ENCODE measurements around the gene SLC7A1.

SLC7A1 gene

GRCh38 chr13:29537736-29538651 is 57.5 kb downstream of the SLC7A1 start:
- H3K9me3 ChIP-seq (replicated peaks in 1 of 2; ENCODE audit: control insufficient read depth in 2 of 2, insufficient read depth in 1 of 2, low read depth in 1 of 2, low read length in 2 of 2): peaks cover 0 to under 1% of the 10 kb centered on the region in 2 donors
- H2BK120ac ChIP-seq (ENCODE audit: low read depth, low read length): no peak overlapping the region
- no peak overlapping the region for H3K23ac ChIP-seq (ENCODE audit: low read depth, low read length, poor library complexity)
- H3K79me1 ChIP-seq (ENCODE audit: low read depth, low read length): peaks cover 5% of the 10 kb centered on the region
- H2BK15ac ChIP-seq (ENCODE audit: low read length): no peak overlapping the region
- peaks cover 0 to 6% of the 10 kb centered on the region in 2 donors for H3K4me1 ChIP-seq (ENCODE audit: control insufficient read depth in 2 of 2, insufficient read depth in 1 of 2, low read depth in 1 of 2, low read length in 2 of 2)
- no peak overlapping the region for H3K27ac ChIP-seq (replicated peaks; ENCODE audit: low read length)
- no peak overlapping the region for H2BK5ac ChIP-seq (ENCODE audit: low read length)
- no peak for DNase-seq (ENCODE audit: low spot score)
- no peak overlapping the region for H3K14ac ChIP-seq (ENCODE audit: low read length)
- no peak overlapping the region for H2BK12ac ChIP-seq (ENCODE audit: low read length)
- no peak overlapping the region for H3K4ac ChIP-seq (ENCODE audit: low read length)
- no peak overlapping the region for H3K4me3 ChIP-seq (ENCODE audit: low read length in 2 of 2)
- no peak overlapping the region for H2AFZ ChIP-seq (ENCODE audit: low read length)
- H2AK5ac ChIP-seq (ENCODE audit: low read depth, low read length): no peak overlapping the region
- WGBS, 2 donors (ENCODE audit: extremely low coverage in 2 of 2, insufficient read length in 2 of 2, insufficient replicate concordance in 1 of 2): no CpG with 5 or more reads among the region's 14 CpGs
- H4K91ac ChIP-seq (ENCODE audit: low read depth, low read length, poor library complexity): no peak overlapping the region
- peak overlapping the region; percentile 86 for H3K18ac ChIP-seq (ENCODE audit: low read length)
- H3K27me3 ChIP-seq (ENCODE audit: control insufficient read depth in 3 of 3, insufficient read depth in 3 of 3, low read depth in 1 of 3, low read length in 3 of 3): no peaks in the 10 kb centered on the region
- no peak overlapping the region for H3K4me2 ChIP-seq (ENCODE audit: insufficient read depth, low read length, poor library complexity, severe bottlenecking)
- H3K9ac ChIP-seq (ENCODE audit: low read depth, low read length, poor library complexity): peak overlapping the region; percentile 66
- H3K36me3 ChIP-seq (replicated peaks in 1 of 2; ENCODE audit: control insufficient read depth in 2 of 2, insufficient read depth in 2 of 2, low read length in 2 of 2): peaks cover 2 to 48% of the 10 kb centered on the region in 2 donors
- H4K8ac ChIP-seq (ENCODE audit: low read depth, low read length): no peak overlapping the region

GRCh38 chr13:29536853-29537252 is 58.6 kb downstream of the SLC7A1 start:
- Histone ChIP-seq H2BK15ac (ENCODE audit: low read length) (no peak overlapping the region), H3K27me3 (ENCODE audit: control insufficient read depth in 3 of 3, insufficient read depth in 3 of 3, low read depth in 1 of 3, low read length in 3 of 3) (no peaks in the 10 kb centered on the region), H3K9me3 (replicated peaks in 1 of 2; ENCODE audit: control insufficient read depth in 2 of 2, insufficient read depth in 1 of 2, low read depth in 1 of 2, low read length in 2 of 2) (no peaks in the 10 kb centered on the region), H4K8ac (ENCODE audit: low read depth, low read length) (no peak overlapping the region), H3K4me3 (ENCODE audit: low read length in 2 of 2) (no peak overlapping the region), H3K4me1 (ENCODE audit: control insufficient read depth in 2 of 2, insufficient read depth in 1 of 2, low read depth in 1 of 2, low read length in 2 of 2) (peaks cover 0 to 6% of the 10 kb centered on the region in 2 donors), H2AK5ac (ENCODE audit: low read depth, low read length) (no peak overlapping the region), H3K14ac (ENCODE audit: low read length) (no peak overlapping the region), H3K23ac (ENCODE audit: low read depth, low read length, poor library complexity) (no peak overlapping the region), H3K18ac (ENCODE audit: low read length) (no peak overlapping the region), H3K4me2 (ENCODE audit: insufficient read depth, low read length, poor library complexity, severe bottlenecking) (no peak overlapping the region), H4K91ac (ENCODE audit: low read depth, low read length, poor library complexity) (no peak overlapping the region), H3K4ac (ENCODE audit: low read length) (no peak overlapping the region), H2BK120ac (ENCODE audit: low read depth, low read length) (no peak overlapping the region), H3K79me1 (ENCODE audit: low read depth, low read length) (peaks cover 5% of the 10 kb centered on the region), H3K9ac (ENCODE audit: low read depth, low read length, poor library complexity) (no peak overlapping the region), H2BK12ac (ENCODE audit: low read length) (no peak overlapping the region), H2AFZ (ENCODE audit: low read length) (no peak overlapping the region), H3K27ac (replicated peaks; ENCODE audit: low read length) (no peak overlapping the region), H2BK5ac (ENCODE audit: low read length) (no peak overlapping the region), H3K36me3 (replicated peaks in 1 of 2; ENCODE audit: control insufficient read depth in 2 of 2, insufficient read depth in 2 of 2, low read length in 2 of 2) (peaks cover 5 to 59% of the 10 kb centered on the region in 2 donors)
- DNase-seq (ENCODE audit: low spot score): no peak
- no CpG with 5 or more reads among the region's 7 CpGs for WGBS, 2 donors (ENCODE audit: extremely low coverage in 2 of 2, insufficient read length in 2 of 2, insufficient replicate concordance in 1 of 2)

- Histone ChIP-seq H3K27me3 (ENCODE audit: control insufficient read depth in 3 of 3, insufficient read depth in 3 of 3, low read depth in 1 of 3, low read length in 3 of 3) (no peaks in the 10 kb centered on the region), H3K27ac (replicated peaks; ENCODE audit: low read length) (no peak overlapping the region), H2BK5ac (ENCODE audit: low read length) (no peak overlapping the region), H2AK5ac (ENCODE audit: low read depth, low read length) (peak overlapping the region; percentile 23), H3K18ac (ENCODE audit: low read length) (peak overlapping the region; percentile 55), H3K4me3 (ENCODE audit: low read length in 2 of 2) (no peak overlapping the region), H3K23ac (ENCODE audit: low read depth, low read length, poor library complexity) (peak overlapping the region; percentile 70), H2BK120ac (ENCODE audit: low read depth, low read length) (no peak overlapping the region), H3K4me1 (ENCODE audit: control insufficient read depth in 2 of 2, insufficient read depth in 1 of 2, low read depth in 1 of 2, low read length in 2 of 2) (peaks cover 0 to 5% of the 10 kb centered on the region in 2 donors), H2BK15ac (ENCODE audit: low read length) (peak overlapping the region; percentile 32), H3K14ac (ENCODE audit: low read length) (no peak overlapping the region), H3K4ac (ENCODE audit: low read length) (no peak overlapping the region), H3K9me3 (replicated peaks in 1 of 2; ENCODE audit: control insufficient read depth in 2 of 2, insufficient read depth in 1 of 2, low read depth in 1 of 2, low read length in 2 of 2) (no peaks in the 10 kb centered on the region), H4K91ac (ENCODE audit: low read depth, low read length, poor library complexity) (no peak overlapping the region), H2AFZ (ENCODE audit: low read length) (no peak overlapping the region), H2BK12ac (ENCODE audit: low read length) (no peak overlapping the region), H3K9ac (ENCODE audit: low read depth, low read length, poor library complexity) (no peak overlapping the region), H3K79me1 (ENCODE audit: low read depth, low read length) (peaks cover 5% of the 10 kb centered on the region), H4K8ac (ENCODE audit: low read depth, low read length) (peak overlapping the region; percentile 88), H3K36me3 (replicated peaks in 1 of 2; ENCODE audit: control insufficient read depth in 2 of 2, insufficient read depth in 2 of 2, low read length in 2 of 2) (peaks cover 5 to 60% of the 10 kb centered on the region in 2 donors), H3K4me2 (ENCODE audit: insufficient read depth, low read length, poor library complexity, severe bottlenecking) (no peak overlapping the region)
- no CpG with 5 or more reads among the region's 24 CpGs for WGBS, 2 donors (ENCODE audit: extremely low coverage in 2 of 2, insufficient read length in 2 of 2, insufficient replicate concordance in 1 of 2)
- DNase-seq (ENCODE audit: low spot score): no peak
These were observed 59.5 kb downstream of the SLC7A1 start for GRCh38 chr13:29535663-29536655.
